Activated naive CD4-positive, alpha-beta T cell treated with anti-CD3 and anti-CD28 coated beads, Interleukin-2, amount 10 ng/mL, durations not matched to agents 7 days and 5 days (primary cell): ENCODE measurements around the gene NFIC.
"Not testable (repeated sequence)": the region's sequence is repeated elsewhere in the genome, so short reads cannot be mapped to it uniquely, and the experiment has no call there.

Experiments used
- CTCF ChIA-PET: fragments of 350-600 bp; sonication (Branson Sonifier 250); formaldehyde crosslinking; loops from one replicate; lab custom pipeline; 2021; ENCODE audit warnings: antibody characterized with exemption; lab: Charles Lee
- DNase-seq: peaks from one replicate; pipeline ENCODE4 v3.0.0-alpha.2; 2020
- H3K27ac Mint-ChIP-seq: one replicate; pipeline ENCODE4 v1.8.0; 2021; ENCODE audit warnings: mild to moderate bottlenecking, moderate library complexity, mixed read lengths
- H3K27me3 Mint-ChIP-seq: one replicate; pipeline ENCODE4 v1.8.0; 2021; ENCODE audit warnings: mild to moderate bottlenecking, mixed read lengths
- H3K36me3 Mint-ChIP-seq: one replicate; pipeline ENCODE4 v1.8.0; 2021; ENCODE audit warnings: mixed read lengths
- H3K4me1 Mint-ChIP-seq: one replicate; pipeline ENCODE4 v1.8.0; 2021; ENCODE audit warnings: mixed read lengths
- H3K4me3 Mint-ChIP-seq: one replicate; pipeline ENCODE4 v1.8.0; 2021; ENCODE audit warnings: mild to moderate bottlenecking, moderate library complexity, mixed read lengths
- H3K9me3 Mint-ChIP-seq: one replicate; pipeline ENCODE4 v1.8.0; 2021; ENCODE audit warnings: mixed read lengths

Gene NFIC

GRCh38 chr19:3507371-3508120 lies 141.2 kb downstream of the NFIC start:
- H3K4me3 Mint-ChIP-seq: peak overlapping the region; percentile 95
- no peaks in the 10 kb centered on the region for H3K9me3 Mint-ChIP-seq
- peaks cover 36% of the 10 kb centered on the region for H3K36me3 Mint-ChIP-seq
- CTCF ChIA-PET: no interaction called here
- DNase-seq: peak; percentile 52
- H3K4me1 Mint-ChIP-seq: peaks cover 45% of the 10 kb centered on the region
- peak overlapping the region; percentile 92 for H3K27ac Mint-ChIP-seq
- H3K27me3 Mint-ChIP-seq: no peaks in the 10 kb centered on the region

GRCh38 chr19:3508121-3508661 lies 141.8 kb downstream of the NFIC start:
- Mint-ChIP-seq H3K4me3 (peak overlapping the region; percentile 95), H3K27ac (peak overlapping the region; percentile 42), H3K4me1 (peaks cover 45% of the 10 kb centered on the region), H3K36me3 (peaks cover 36% of the 10 kb centered on the region)
- H3K27me3 Mint-ChIP-seq, DNase-seq, CTCF ChIA-PET, H3K9me3 Mint-ChIP-seq: not testable (repeated sequence)

GRCh38 chr19:3508771-3509535 lies 142.6 kb downstream of the NFIC start:
- Mint-ChIP-seq H3K36me3 (peaks cover 36% of the 10 kb centered on the region), H3K9me3 (no peaks in the 10 kb centered on the region), H3K27me3 (no peaks in the 10 kb centered on the region), H3K27ac (peak overlapping the region; percentile 74), H3K4me3 (peak overlapping the region; percentile 49), H3K4me1 (peaks cover 45% of the 10 kb centered on the region)
- no peak for DNase-seq
- CTCF ChIA-PET: no interaction called here

GRCh38 chr19:3509566-3509989 lies 143.2 kb downstream of the NFIC start:
- H3K27me3 Mint-ChIP-seq: no peaks in the 10 kb centered on the region
- peaks cover 37% of the 10 kb centered on the region for H3K36me3 Mint-ChIP-seq
- H3K27ac Mint-ChIP-seq: peak overlapping the region; percentile 74
- CTCF ChIA-PET: no interaction called here
- H3K9me3 Mint-ChIP-seq: no peaks in the 10 kb centered on the region
- H3K4me3 Mint-ChIP-seq: peak overlapping the region; percentile 49
- no peak for DNase-seq
- peaks cover 45% of the 10 kb centered on the region for H3K4me1 Mint-ChIP-seq

GRCh38 chr19:3510727-3511126 lies 144.3 kb downstream of the NFIC start:
- Mint-ChIP-seq H3K27me3 (no peaks in the 10 kb centered on the region), H3K36me3 (peaks cover 34% of the 10 kb centered on the region), H3K9me3 (no peaks in the 10 kb centered on the region), H3K4me1 (peaks cover 41% of the 10 kb centered on the region), H3K27ac (no peak overlapping the region), H3K4me3 (no peak overlapping the region)
- CTCF ChIA-PET: interaction anchor here (1.8 kb wide), 1 partner anchor 34 kb away, joined by 4 read pairs; no protein-coding TSS in a partner anchor
- DNase-seq: no peak

GRCh38 chr19:3511506-3512251 lies 145.3 kb downstream of the NFIC start:
- H3K9me3 Mint-ChIP-seq: no peaks in the 10 kb centered on the region
- no peak for DNase-seq
- H3K4me3 Mint-ChIP-seq: no peak overlapping the region
- no peak overlapping the region for H3K27ac Mint-ChIP-seq
- peaks cover 44% of the 10 kb centered on the region for H3K4me1 Mint-ChIP-seq
- CTCF ChIA-PET: interaction anchor here (1.8 kb wide), 1 partner anchor 33 kb away, joined by 4 read pairs; no protein-coding TSS in a partner anchor
- no peaks in the 10 kb centered on the region for H3K27me3 Mint-ChIP-seq
- peaks cover 35% of the 10 kb centered on the region for H3K36me3 Mint-ChIP-seq

- Mint-ChIP-seq H3K4me1 (peaks cover 43% of the 10 kb centered on the region), H3K9me3 (no peaks in the 10 kb centered on the region)
- no peak for DNase-seq
Observed at GRCh38 chr19:3512562-3513228, 146.3 kb downstream of the NFIC start.

GRCh38 chr19:3513229-3514140 lies 147.1 kb downstream of the NFIC start:
- Mint-ChIP-seq H3K4me1 (peaks cover 38% of the 10 kb centered on the region), H3K36me3 (peaks cover 26% of the 10 kb centered on the region), H3K27me3 (no peaks in the 10 kb centered on the region), H3K9me3 (no peaks in the 10 kb centered on the region), H3K4me3 (no peak overlapping the region), H3K27ac (no peak overlapping the region)
- DNase-seq: no peak
- CTCF ChIA-PET: interaction anchor here (0.5 kb wide), 1 partner anchor 19 kb away, joined by 3 read pairs; no protein-coding TSS in a partner anchor

More at GRCh38 chr19:3512562-3513228, 146.3 kb downstream of the NFIC start:
- Mint-ChIP-seq H3K27me3 (no peaks in the 10 kb centered on the region), H3K4me3 (no peak overlapping the region), H3K27ac (no peak overlapping the region), H3K36me3 (peaks cover 27% of the 10 kb centered on the region)
- CTCF ChIA-PET: interaction anchor here (0.5 kb wide), 1 partner anchor 19 kb away, joined by 3 read pairs; no protein-coding TSS in a partner anchor

- DNase-seq: no peak
- no peak overlapping the region for H3K4me3 Mint-ChIP-seq
- peaks cover 26% of the 10 kb centered on the region for H3K4me1 Mint-ChIP-seq
- CTCF ChIA-PET: no interaction called here
- no peak overlapping the region for H3K27ac Mint-ChIP-seq
- no peaks in the 10 kb centered on the region for H3K27me3 Mint-ChIP-seq
- peaks cover 15% of the 10 kb centered on the region for H3K36me3 Mint-ChIP-seq
- no peaks in the 10 kb centered on the region for H3K9me3 Mint-ChIP-seq
Observed at GRCh38 chr19:3514930-3515329, 148.5 kb downstream of the NFIC start.

GRCh38 chr19:3515891-3516422 lies 149.6 kb downstream of the NFIC start:
- H3K27me3 Mint-ChIP-seq: no peaks in the 10 kb centered on the region

GRCh38 chr19:3516675-3517207 lies 150.4 kb downstream of the NFIC start:
- H3K27ac Mint-ChIP-seq: peak overlapping the region; percentile 45
- no peaks in the 10 kb centered on the region for H3K27me3 Mint-ChIP-seq
- H3K4me3 Mint-ChIP-seq: no peak overlapping the region
- H3K4me1 Mint-ChIP-seq: peaks cover 29% of the 10 kb centered on the region
- peak; percentile 46 for DNase-seq
- CTCF ChIA-PET: no interaction called here
- H3K9me3 Mint-ChIP-seq: no peaks in the 10 kb centered on the region
- H3K36me3 Mint-ChIP-seq: peaks cover 14% of the 10 kb centered on the region

More at GRCh38 chr19:3515891-3516422, 149.6 kb downstream of the NFIC start:
- no peaks in the 10 kb centered on the region for H3K9me3 Mint-ChIP-seq
- no peak for DNase-seq
- CTCF ChIA-PET: no interaction called here
- no peak overlapping the region for H3K27ac Mint-ChIP-seq
- peaks cover 13% of the 10 kb centered on the region for H3K36me3 Mint-ChIP-seq
- H3K4me3 Mint-ChIP-seq: no peak overlapping the region
- H3K4me1 Mint-ChIP-seq: peaks cover 26% of the 10 kb centered on the region

GRCh38 chr19:3517638-3518037 lies 151.3 kb downstream of the NFIC start:
- no peak for DNase-seq
- peaks cover 29% of the 10 kb centered on the region for H3K4me1 Mint-ChIP-seq
- H3K4me3 Mint-ChIP-seq: no peak overlapping the region
- H3K27ac Mint-ChIP-seq: no peak overlapping the region
- CTCF ChIA-PET: no interaction called here
- no peaks in the 10 kb centered on the region for H3K27me3 Mint-ChIP-seq
- H3K9me3 Mint-ChIP-seq: no peaks in the 10 kb centered on the region
- H3K36me3 Mint-ChIP-seq: peaks cover 14% of the 10 kb centered on the region
